Type B pancreatic cell (in vitro differentiated cells): ENCODE data around the gene PKNOX2. TPM values are rescaled to one million over a fixed set of nuclear protein-coding genes. Genes with fewer than 3 reads are reported as not detected.
A peak's percentile ranks its signal among the peaks of the same experiment; 100 is the strongest.

Experiments
- DNase-seq: peaks from one replicate; pipeline ENCODE4 v3.0.0; 2021; ENCODE audit warnings: mixed read lengths; ENCODE audit not compliant: unreplicated experiment; ENCODE audit errors: extremely low spot score
- H3K27ac Mint-ChIP-seq: 2 replicates; pipeline ENCODE4 v1.8.0; 2021; ENCODE audit warnings: mild to moderate bottlenecking, mixed read lengths
- H3K27me3 Mint-ChIP-seq: 2 replicates; pipeline ENCODE4 v1.8.0; 2021; ENCODE audit warnings: mixed read lengths
- H3K36me3 Mint-ChIP-seq: 2 replicates; pipeline ENCODE4 v1.8.0; 2021; ENCODE audit warnings: mixed read lengths
- H3K4me1 Mint-ChIP-seq: one replicate; pipeline ENCODE4 v1.8.0; 2021; ENCODE audit warnings: mixed read lengths; ENCODE audit not compliant: unreplicated experiment
- H3K4me3 Mint-ChIP-seq: 2 replicates; pipeline ENCODE4 v1.8.0; 2021; ENCODE audit warnings: mild to moderate bottlenecking, mixed read lengths
- H3K9me3 Mint-ChIP-seq: 2 replicates; pipeline ENCODE4 v1.8.0; 2021; ENCODE audit warnings: mixed read lengths
- CTCF ChIP-seq: fragments of 200-600 bp; sonication (generic); conservative IDR thresholded peaks from 2 replicates; pipeline ENCODE4 v1.5.0; 2021; ENCODE audit warnings: antibody characterized with exemption, mild to moderate bottlenecking
- total RNA-seq: library from RNA; stranded (reverse); gene quantifications from 2 replicates; pipeline ENCODE4 v1.2.1, GENCODE V29; 2021; ENCODE audit warnings: low replicate concordance

PKNOX2 gene
- total RNA-seq, 1 donor from 2014 or later = 15.3 TPM

GRCh38 chr11:125457814-125458343 is 293.3 kb downstream of the PKNOX2 start:
- Mint-ChIP-seq H3K27ac (peak overlapping the region; percentile 70), H3K9me3 (no peaks in the 10 kb centered on the region), H3K27me3 (no peaks in the 10 kb centered on the region), H3K36me3 (no peaks in the 10 kb centered on the region), H3K4me3 (peak overlapping the region; percentile 40), H3K4me1 (peaks cover 11% of the 10 kb centered on the region)
- peak; percentile 70 for DNase-seq
- no peak for TF ChIP-seq CTCF

GRCh38 chr11:125460275-125460674 is 295.7 kb downstream of the PKNOX2 start:
- Mint-ChIP-seq H3K27ac (no peak overlapping the region), H3K27me3 (peaks cover 5% of the 10 kb centered on the region), H3K4me3 (no peak overlapping the region), H3K9me3 (no peaks in the 10 kb centered on the region), H3K4me1 (peaks cover 11% of the 10 kb centered on the region), H3K36me3 (no peaks in the 10 kb centered on the region)
- no peak for TF ChIP-seq CTCF
- no peak for DNase-seq

- H3K27ac Mint-ChIP-seq = no peak overlapping the region
- no peak for DNase-seq
Measured at GRCh38 chr11:125463590-125464269, 299.2 kb downstream of the PKNOX2 start.

GRCh38 chr11:125464270-125464662 is 299.7 kb downstream of the PKNOX2 start:
- peaks cover 5% of the 10 kb centered on the region for H3K27me3 Mint-ChIP-seq
- H3K36me3 Mint-ChIP-seq = no peaks in the 10 kb centered on the region
- H3K4me1 Mint-ChIP-seq = no peaks in the 10 kb centered on the region
- H3K9me3 Mint-ChIP-seq = no peaks in the 10 kb centered on the region
- H3K27ac Mint-ChIP-seq = no peak overlapping the region
- no peak for TF ChIP-seq CTCF
- DNase-seq = no peak
- H3K4me3 Mint-ChIP-seq = no peak overlapping the region

More at GRCh38 chr11:125463590-125464269, 299.2 kb downstream of the PKNOX2 start:
- no peak for TF ChIP-seq CTCF
- Mint-ChIP-seq H3K4me1 (no peaks in the 10 kb centered on the region), H3K36me3 (no peaks in the 10 kb centered on the region), H3K9me3 (no peaks in the 10 kb centered on the region), H3K4me3 (no peak overlapping the region), H3K27me3 (peaks cover 5% of the 10 kb centered on the region)

- Mint-ChIP-seq H3K27ac (no peak overlapping the region), H3K4me1 (no peaks in the 10 kb centered on the region), H3K9me3 (no peaks in the 10 kb centered on the region), H3K27me3 (peaks cover 5% of the 10 kb centered on the region), H3K4me3 (no peak overlapping the region), H3K36me3 (no peaks in the 10 kb centered on the region)
- no peak for TF ChIP-seq CTCF
- no peak for DNase-seq
Measured at GRCh38 chr11:125464666-125465065, 300.1 kb downstream of the PKNOX2 start.
